CD4-positive, alpha-beta T cell treated with Interleukin-6 at 100 ng/mL for 8 hours (primary cell): ENCODE measurements around the gene HDAC4.

Experiments
- DNase-seq: peaks from one replicate; pipeline ENCODE4 v3.0.0-alpha.2; 2020; ENCODE audit warnings: mixed read lengths, low spot score

The HDAC4 gene

DNA sequence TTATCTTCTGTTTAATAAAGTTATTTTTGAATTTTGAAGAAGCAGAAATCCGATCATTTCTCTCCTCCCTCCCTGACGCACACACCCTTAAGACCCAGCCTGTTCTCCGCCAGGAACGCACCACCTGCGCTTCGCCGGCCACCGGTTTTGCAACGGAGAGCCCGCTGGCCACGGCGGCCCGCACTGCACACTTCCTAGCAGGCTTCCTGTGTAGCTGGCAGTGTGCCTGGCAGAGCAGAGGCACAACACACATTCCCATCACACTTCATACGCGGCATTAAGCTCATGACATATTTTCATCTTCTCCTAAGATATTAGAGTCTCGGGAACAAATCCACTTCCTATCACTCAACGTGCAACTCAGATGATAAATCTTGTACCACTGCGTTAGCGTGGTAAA, 148.0 kb downstream of the HDAC4 start:
- no peak for DNase-seq

DNA sequence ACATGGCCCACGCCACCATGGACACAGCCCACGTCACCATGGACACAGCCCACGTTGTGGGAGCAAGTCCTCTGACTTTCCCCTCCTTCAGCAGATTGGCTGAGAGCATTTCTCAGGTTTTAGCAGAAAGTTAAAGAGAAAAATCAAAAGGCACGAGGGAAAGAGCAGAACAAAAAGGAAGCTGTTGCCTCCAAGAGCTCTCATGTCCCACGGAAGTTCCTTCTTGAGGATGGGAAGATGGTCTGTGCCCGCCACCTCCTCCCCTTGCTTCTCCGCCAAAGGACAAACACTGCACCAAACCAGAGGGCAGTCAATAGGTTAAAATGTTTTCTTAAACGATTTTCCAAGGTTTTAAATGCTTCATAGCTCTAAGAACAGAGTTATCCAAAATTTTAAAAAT, 148.4 kb downstream of the HDAC4 start:
- DNase-seq: no peak

DNA sequence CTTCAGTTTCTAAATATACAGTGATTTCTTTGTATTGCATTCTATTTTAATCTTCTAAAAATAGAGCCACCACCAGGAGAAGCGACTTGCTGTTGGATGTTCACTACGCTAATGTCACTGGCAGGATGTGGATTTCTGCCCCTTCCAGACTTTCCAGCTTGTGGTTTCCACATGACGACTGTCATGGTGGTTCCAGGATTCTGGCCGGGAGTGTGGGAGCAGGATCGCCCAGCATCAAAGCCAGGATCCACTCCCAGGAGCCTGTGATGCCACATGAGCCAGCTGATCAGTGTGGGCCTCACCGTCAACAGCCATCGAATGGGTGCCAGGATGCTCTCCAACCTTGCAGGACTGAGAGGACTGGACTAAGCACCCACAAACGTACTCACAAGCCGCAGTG, 148.8 kb downstream of the HDAC4 start:
- no peak for DNase-seq

DNA sequence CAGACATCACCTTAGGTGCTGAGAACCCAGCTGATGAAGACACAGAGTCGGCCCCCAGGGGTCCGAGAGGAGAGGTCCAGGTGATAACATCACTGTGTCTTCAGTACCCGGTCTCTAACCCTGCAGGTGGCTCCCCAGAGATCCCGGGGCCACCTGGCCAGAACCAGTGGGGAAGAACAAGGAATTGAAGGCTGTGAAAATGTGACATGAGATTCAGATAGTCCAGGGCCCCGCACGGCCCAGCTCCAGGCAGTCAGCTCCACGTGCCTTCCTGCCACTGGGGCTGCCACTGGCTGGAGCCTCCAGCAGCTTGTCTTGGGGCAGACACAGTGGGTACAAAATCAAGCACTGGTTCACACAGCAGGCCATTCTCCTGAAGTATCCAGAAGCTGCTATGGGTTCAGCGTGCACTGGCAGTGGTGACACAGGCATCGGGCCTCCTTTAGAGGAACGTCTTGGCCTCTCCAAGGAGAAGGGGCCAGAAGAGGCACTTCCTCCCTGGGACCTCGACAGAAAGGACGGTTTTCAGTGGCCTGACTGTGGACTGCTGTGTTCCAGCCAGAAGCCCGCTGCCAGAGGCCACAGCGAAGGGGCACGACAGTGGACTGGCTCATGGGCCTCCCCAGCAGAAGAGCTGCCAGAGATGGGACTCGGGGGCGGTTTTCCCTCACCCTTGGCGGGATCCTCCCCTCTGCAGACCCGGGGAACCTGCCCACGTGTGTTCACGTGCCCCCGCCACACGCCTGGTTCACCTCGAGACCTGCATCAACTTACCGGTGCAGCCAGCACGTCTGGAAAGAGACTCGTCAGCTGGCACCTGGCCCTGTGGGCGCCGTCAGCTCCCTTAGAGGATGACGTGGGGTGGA, 150.4 kb downstream of the HDAC4 start:
- no peak for DNase-seq

DNA sequence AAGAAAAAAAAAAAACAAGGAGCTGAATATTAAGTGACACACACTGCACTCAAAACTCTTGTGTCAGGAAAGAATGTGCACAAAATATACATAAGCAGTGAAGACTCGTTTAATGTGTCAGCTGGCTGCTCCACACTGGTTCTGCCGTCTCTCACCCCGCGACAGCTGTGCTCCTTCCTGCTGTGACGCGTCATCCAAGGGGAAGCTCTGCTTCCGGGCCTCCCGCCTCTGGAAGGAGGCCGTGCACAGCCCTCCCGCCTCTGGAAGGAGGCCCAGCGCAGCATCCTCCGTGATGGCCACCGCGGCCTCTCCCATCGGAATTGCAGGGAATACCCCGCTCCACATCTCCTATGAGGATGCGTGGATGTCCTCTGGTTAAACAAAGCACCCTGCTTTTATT, 151.0 kb downstream of the HDAC4 start:
- DNase-seq: no peak

DNA sequence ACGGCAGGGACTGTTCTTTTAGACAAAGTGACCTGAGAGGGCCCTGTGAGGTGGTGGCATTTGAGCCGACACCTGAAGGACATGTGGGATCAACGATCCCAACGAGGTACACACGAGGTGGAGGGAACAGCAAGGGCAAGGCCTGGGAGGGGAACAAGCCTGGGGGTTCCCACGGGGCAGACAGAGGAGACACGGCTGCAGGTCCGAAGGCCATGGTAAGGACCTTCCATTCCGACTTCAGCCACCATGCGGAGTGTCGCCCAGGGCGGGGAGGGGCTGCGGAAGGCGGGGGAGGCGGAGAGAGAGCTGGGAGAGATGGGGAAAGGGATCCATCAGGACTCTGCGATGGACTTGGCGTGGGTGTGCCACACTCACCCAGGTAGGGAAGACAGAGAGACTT, 151.8 kb downstream of the HDAC4 start:
- DNase-seq: no peak

DNA sequence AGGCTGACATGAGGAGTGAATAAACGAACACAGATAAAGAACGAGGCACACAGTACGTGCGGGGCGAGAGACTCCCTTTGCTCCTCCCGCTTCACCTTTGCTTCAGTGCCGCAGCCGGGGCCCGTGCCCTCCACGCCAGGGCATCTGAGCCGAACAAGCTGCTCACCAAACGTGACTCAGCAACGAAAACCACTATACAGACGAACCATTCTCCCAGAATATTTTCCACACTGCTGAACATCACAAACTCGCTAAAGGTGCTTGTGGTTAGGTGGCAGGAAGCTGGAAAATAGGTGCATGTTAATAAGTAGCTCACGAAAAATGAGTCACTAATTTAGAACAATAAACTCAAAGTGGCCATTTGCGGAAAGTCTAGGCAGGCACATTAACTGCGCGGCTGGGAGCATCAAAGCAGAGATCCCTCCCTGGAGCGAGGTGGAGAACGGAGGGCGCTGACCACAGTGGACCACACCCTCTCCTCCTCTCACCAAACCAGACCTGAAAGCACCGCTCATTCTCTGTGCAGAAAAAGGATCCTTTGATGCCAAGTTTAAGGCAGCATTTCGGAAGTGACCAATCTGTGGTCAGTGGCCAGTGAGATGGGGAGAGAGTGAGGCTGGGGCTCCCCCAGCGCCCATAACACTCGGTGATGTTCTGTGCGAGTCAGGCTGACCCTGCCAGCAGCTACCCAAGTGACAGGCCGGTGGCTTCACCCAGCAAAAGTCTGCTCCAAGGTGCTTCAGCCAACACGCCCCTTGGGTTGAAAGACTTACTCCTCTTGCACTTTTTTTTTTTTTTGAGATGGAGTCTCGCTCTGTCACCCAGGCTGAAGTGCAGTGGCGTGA, 153.2 kb downstream of the HDAC4 start:
- no peak for DNase-seq

DNA sequence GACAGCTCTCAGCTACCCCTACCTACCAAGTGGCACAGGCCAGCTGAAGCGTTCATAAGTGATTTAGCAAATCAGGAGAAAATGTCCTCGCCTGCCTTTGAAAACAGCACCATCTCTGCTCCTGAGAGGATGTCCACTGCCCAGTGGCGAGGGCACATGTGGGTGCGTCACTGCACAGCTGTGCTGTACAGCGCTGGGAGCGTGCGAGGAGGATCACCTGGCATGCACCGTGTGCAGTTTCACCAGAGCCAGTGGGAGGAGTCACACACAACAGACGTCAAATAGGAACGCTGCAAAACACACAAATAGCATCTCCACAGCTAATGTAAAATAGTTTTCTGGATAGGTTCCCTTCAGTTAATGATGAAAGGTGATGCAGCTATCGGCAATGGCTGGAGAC, 154.1 kb downstream of the HDAC4 start:
- no peak for DNase-seq

DNA sequence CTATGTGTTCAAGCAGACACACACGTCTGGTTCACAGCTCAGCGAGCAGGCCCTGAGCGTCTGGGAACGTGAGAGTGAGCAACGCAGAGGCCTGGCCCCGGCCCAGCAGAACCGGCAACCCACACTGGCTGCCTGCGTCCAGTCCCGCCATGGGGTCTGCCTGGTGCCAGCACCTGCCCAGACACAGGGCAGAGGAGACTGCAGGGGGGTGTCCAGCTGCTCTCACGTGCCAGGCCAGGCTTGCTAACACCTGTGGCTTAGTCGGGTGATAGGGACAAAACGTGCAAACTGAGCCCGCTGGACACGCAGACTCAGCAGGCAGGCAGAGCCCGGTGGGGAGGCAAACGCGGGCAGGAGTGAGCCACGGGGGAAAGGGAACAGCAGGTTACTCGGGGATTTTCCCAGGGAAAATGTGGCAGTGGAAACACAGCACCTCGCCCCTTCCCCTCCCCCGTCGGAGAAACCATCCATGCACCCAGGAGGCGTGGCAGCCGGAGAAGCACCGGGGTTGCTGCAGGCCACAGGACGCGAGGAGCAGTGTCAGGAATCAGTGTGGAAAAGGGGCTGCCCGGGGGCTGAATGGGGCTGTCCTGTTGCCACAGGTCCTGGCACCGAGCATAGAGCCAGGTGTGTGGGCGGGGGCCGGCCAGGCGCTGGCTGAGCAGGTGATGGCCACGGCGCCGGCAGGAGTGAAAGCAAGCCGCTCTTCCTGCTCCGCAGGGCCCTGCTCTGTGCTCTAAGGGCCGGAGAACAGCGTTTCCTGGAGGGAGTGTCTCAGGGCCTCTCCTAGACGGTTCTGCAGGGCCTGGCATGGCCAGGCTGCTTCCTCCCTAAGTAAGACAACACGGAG, 154.7 kb downstream of the HDAC4 start:
- DNase-seq: no peak

DNA sequence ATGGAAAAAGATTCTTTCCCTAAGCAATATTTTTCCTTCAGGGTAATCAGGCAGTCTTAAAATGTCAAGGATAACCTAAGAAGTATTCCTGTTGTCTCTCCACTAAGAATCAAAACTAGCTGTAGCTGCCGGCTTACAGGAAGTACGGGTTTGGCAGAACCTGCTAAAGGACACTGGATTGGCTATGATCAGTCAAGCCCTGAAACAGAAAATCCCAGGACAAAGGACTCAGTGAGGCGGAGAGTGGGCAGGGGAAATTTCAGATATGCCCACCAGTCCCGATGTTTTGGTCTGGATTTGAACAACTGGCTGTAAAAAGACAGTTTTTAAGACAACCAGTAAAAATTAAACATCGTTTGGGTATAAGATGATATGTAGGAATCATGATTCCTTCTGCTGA, 155.7 kb downstream of the HDAC4 start:
- no peak for DNase-seq

DNA sequence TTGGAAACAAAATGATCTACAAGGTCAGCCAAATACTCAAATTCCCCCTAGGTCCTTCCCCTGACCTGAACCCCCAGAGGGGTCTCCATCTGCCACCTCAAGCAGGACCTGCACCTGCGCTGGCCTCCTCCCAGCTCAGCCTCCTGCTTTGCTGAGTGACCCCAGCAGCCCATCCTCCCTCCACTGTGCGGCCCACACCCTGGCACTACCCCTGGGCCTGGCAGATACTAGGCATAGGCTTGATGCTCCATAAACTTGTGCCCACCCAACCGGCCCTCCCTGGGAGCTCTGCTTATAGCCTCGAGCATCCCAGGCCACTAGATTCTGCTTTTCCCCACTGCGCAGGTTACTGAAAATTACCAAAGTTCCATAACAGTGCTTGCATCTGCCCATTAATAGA, 156.2 kb downstream of the HDAC4 start:
- no peak for DNase-seq

DNA sequence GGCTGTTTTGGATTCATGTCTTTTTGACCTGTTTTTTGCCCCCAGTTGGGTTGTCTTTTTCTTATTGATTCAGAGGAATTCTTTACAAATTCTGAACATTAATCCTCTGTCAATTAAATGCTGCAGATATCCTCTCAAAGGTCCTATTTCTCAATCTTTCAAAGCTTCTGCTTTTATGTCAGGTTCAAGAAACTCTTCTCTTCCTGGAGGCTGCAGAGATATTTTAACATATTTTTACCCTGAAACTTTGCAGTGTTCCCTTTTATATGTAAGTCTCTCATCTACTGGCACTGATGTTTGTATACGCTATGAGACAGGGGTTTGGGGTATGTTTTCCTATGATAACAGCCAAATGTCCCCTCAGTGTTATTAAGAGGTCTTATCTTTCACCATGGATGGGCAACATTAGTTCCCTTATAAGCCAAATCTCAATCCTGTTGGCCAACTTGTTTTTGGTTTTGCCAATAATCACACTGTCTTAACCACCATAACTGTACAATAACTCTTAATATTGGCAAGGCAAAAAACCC, 159.3 kb downstream of the HDAC4 start:
- no peak for DNase-seq

DNA sequence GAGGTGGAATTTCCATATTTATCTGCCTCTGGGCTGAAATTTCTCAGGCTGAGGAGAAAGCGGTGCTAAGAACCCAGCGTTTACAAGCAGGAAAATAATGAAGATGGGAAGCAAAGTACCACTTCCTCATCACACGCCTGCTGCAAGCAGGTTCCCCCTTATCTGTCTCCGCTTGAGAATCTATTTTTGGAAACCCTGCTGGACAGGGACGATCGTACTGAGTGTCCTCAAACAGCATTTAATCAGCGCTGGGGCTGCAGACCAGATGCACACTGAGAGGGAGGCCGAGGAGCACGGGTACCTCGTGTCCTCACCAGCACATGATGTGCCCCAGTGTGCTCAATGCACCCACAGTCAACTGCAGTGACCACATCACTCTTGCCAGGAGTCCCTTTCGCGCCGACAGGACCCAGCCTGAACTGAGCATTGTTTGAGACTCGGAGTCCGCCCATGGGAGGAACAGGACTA, 160.4 kb downstream of the HDAC4 start:
- DNase-seq: no peak

DNA sequence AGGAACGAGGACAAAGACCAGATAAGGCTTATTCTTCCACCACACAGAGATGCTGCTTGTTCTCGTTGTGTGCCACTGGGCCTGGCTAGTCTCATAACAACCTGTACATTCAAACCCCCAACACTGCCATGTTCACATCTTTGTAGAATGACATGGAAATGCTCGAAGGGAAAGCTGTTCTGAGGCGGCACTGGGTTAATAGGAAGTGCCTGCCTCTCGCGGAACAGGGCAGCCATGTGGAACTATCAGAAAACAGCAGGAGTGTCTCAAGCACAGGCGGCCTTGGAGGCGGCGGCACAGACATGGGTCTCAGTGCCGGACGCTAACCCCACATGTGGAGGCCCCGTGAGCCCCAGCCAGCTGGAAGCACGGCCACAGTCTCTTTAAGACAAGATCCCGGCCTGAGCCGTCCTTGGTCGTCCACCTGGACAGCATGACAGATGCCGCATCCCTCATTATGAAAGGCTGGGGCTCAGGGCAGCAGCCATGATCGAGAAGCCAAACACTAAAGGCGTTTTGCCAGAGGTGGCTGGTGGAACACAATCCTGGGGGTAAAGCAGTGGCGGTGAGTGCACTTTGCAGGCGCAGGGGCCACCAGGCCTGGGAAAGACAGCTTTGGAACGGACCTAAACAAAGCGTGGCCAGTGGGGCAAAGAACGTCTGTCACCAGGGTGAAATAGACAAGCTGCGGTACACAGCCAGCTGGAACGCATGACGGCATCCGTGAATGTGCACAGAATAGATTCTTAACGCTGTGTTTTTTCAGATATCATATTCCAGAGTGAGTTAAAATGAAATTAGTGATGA, 161.0 kb downstream of the HDAC4 start:
- no peak for DNase-seq

DNA sequence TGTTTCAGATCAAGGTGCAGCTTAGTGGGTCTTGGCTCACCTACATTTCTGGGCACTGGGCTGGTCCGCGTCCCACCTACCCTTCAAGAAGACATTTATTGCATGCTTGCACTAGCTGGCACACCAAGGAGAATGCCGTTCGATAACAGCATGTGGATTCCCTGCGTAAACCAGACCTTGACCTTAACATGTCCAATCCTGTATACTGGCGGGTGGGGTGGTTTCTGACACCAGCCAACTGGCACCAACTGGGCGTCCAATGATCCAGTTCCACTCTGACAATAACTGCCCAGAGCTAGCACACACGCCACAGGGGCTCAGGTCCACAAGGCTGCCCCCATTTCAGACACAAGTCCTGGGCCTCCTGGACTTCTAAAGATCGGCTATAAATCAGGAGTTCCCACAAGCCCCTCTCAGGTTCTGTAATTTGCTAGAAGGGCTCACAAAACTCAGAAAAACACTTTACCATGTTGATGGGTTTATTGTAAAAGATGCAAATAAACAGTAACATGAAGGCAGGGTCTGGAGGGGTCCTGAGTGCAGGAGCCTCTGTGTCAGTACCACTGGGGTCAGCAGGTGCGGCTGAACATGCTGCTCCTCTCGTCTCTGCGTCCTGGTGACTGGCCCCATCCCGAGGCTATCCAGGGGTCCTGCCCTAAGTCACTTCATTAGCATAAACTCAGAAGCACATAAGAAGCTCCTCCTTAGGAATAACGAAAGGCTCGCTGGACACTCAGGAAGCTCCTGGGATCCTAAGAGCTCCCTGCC, 161.8 kb downstream of the HDAC4 start:
- no peak for DNase-seq

DNA sequence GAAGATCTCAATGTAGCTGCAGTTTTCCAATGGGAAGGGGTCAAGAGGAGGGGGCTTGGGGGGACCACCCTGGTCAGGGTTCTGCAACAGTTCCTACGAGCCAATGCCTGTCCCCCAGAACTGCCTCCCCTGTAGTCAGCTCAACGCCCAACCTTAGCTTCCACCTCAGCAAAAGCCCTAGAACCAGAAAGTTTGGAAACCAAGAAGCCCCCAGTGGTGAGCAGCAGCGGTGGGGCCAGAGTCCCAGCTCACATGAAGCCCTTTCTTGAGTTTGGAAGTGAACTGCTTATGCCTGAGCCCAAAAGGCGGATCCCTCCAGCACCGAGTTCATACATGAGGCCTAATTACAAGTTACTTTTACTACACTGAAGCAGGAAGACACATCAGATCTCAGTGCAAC, 162.4 kb downstream of the HDAC4 start:
- DNase-seq: no peak

DNA sequence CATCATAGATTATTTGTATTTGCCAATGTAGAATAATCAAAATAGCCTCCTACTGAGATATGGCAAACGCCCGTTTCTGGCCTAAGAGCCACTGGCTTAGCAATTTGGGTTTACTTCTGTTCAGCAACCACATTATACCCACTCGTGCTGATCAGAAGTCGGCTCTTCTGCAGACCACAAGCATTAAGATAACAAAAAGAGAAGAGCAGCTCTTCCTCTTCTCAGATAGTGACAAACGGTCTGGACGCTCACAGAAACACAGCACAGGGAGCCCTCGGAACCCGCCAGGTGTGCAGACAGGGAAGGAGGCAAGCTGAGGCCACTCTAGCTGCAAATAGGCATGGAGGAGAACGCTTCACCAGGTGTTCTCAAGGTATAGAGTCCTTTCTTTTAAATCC, 164.0 kb downstream of the HDAC4 start:
- no peak for DNase-seq

DNA sequence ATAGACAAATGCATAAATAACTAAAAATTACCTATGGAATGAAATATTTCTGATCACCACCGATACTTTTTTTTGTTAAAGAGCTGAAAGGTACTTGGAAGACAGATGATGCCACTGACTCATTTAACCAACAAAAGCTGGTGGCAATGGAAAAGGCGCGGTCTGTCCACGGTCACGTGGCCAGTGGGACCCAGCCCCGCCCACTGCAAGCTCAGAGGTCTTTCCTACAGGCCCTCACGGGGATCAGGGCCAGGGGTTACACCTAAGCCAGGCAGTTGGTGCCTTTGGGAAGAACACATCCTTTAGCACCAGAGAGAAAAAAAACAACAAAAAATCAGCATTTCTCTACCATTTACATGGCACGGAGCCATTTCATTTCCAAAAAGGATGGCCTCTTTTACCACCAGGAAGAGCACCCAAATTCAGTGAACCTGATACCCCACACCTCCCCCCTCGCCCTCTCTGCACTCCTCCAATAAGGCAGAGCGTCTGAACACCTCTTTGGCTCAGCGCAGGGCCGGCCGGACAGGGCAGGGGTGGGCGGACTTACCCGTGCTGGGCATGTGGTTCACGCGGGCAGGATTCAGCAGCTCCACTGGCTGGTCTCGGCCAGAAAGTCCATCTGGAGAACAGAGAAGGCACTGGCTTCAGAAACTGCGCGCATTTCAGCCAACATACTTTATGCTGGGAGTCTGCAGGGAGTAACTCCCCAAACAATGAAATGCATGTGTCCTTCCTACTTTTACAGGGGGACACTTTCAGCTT, 164.6 kb downstream of the HDAC4 start:
- DNase-seq: no peak

DNA sequence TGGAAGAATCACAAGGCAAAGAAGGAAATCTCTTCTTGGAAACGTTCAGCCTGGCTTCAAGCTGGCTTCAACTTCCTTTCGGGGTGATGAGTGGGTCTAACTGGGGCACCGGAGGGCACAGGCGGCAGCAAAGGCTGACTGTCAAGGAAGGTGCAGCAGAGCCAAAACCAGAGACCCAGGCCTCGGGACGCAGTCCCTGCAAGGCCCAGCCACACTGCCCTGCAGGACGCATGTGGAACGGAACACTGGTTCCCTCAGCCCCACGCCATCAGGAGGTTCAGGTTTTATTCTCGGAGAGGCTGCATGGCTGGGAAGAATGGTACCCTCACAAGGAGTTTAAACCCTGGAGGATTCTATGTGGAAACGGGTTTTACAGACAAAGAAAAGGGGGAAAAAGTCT, 165.5 kb downstream of the HDAC4 start:
- DNase-seq: no peak
